GM12878 (cell line): ENCODE measurements around the gene MKX.

ENCODE experiments used
- CTCF ChIP-seq, 3 experiments: IDR thresholded peaks in 2 of 3; conservative IDR thresholded peaks in 1 of 3; 2 replicates each; pipeline ENCODE4 v1.5.1; 2011; ENCODE audit warnings: low read depth in 3 of 3, low read length in 3 of 3, mild to moderate bottlenecking in 3 of 3, control low read depth in 2 of 3, moderate library complexity in 2 of 3, inconsistent platforms in 1 of 3, mixed read lengths in 1 of 3; ENCODE audit not compliant: control insufficient read depth in 2 of 3, insufficient read depth in 1 of 3; ENCODE audit errors: extremely low read depth in 1 of 3
- NR2F1 ChIP-seq: fragments of 450-650 bp; conservative IDR thresholded peaks from 2 replicates; pipeline ENCODE4 v1.6.1; 2017; ENCODE audit warnings: mild to moderate bottlenecking
- POLR2AphosphoS2 ChIP-seq: IDR thresholded peaks from 2 replicates; pipeline ENCODE4 v1.6.1; 2011; ENCODE audit warnings: low read depth, mild to moderate bottlenecking, low read length, improper control_type of control experiment, moderate library complexity

- TF ChIP-seq POLR2AphosphoS2 (no peak), CTCF (IDR thresholded peaks at IDR 0.05 in 2 of 3, conservative IDR thresholded peaks at IDR 0.05 in 1 of 3; ENCODE audit: control insufficient read depth in 2 of 3, extremely low read depth in 1 of 3, insufficient read depth in 1 of 3, low read depth in 3 of 3, low read length in 3 of 3) (no peak), NR2F1 (no peak)
These were observed 66.2 kb downstream of the MKX start for GRCh38 chr10:27679369-27679912.
